Right atrium auricular region (tissue), 2 donors: ENCODE measurements around the gene PDP2. TPM values are rescaled to one million over a fixed set of nuclear protein-coding genes. Genes with fewer than 3 reads are reported as not detected.

ENCODE experiments used
- DNase-seq: peaks from one replicate; pipeline ENCODE4 v3.0.0-alpha.2; 2019; ENCODE audit warnings: low spot score
- H3K27ac ChIP-seq, 2 donors: fragments of 200-600 bp; sonication (generic); 1 replicate in 1 of 2; 2 replicates in 1 of 2; pipeline ENCODE4 v1.5.1; 2016 to 2019
- H3K27me3 ChIP-seq, 2 donors: fragments of 200-600 bp; sonication (generic); one replicate each; pipeline versions ENCODE4 v1.5.1 to v1.6.0; 2017 to 2019
- H3K36me3 ChIP-seq: fragments of 200-600 bp; sonication (generic); one replicate; pipeline ENCODE4 v1.5.1; 2016
- H3K4me1 ChIP-seq, 2 donors: fragments of 200-600 bp; sonication (generic); one replicate each; pipeline versions ENCODE4 v1.5.1 to v1.6.0; 2017 to 2019
- H3K4me3 ChIP-seq, 2 donors: fragments of 200-600 bp; sonication (generic); 1 replicate in 1 of 2; 2 replicates in 1 of 2; pipeline ENCODE4 v1.5.1; 2017 to 2019; ENCODE audit warnings: mild to moderate bottlenecking in 1 of 2, moderate library complexity in 1 of 2
- H3K9me3 ChIP-seq, 2 donors: fragments of 200-600 bp; sonication (generic); one replicate each; pipeline ENCODE4 v1.5.1; 2019
- CTCF ChIP-seq, 2 donors: fragments of 200-600 bp; sonication (generic); IDR thresholded peaks; one replicate each; pipeline ENCODE4 v1.5.1; 2019; ENCODE audit warnings: antibody characterized with exemption in 2 of 2
- total RNA-seq, 2 donors: library from RNA; depleted of rRNA; stranded (reverse); fragments of >200 nt; gene quantifications; one replicate each; pipeline ENCODE4 v1.1.0, GENCODE V29; 2016

The PDP2 gene
- total RNA-seq, 2 donors from 2014 or later: 1.7 to 3.4 TPM

GRCh38 chr16:66914541-66914940 is 34.2 kb downstream of the PDP2 start:
- H3K27me3 ChIP-seq: no peaks in the 10 kb centered on the region

DNA sequence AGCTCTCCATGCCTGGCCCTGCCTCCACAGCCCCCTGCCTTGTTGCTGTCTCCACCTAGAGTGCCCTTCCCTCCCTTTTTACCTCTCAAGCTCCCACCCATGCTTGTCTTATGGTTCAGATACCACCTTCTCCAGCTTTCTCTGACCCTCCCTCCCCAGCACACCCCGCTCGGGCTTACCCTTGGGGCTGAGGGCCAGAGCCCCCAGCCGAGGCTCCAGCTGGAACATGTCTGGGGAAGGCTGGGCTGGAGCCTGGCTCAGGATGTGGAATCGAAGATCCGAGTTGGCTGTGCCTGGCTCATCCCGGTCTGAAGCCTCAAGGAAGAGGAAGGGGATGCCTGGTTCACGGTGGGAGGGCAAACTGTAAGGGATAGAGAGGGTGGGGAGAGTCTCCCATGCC is 34.7 kb downstream of the PDP2 start:
- no peak overlapping the region for H3K27ac ChIP-seq
- H3K9me3 ChIP-seq: no peaks in the 10 kb centered on the region
- no peak for DNase-seq
- no peak overlapping the region for H3K4me3 ChIP-seq
- no peaks in the 10 kb centered on the region for H3K36me3 ChIP-seq
- no peaks in the 10 kb centered on the region for H3K27me3 ChIP-seq
- no peak for TF ChIP-seq CTCF (IDR thresholded peaks at IDR 0.05)
- H3K4me1 ChIP-seq: peaks cover 0 to 21% of the 10 kb centered on the region in 2 donors

More at GRCh38 chr16:66914541-66914940, 34.2 kb downstream of the PDP2 start:
- H3K4me1 ChIP-seq: peaks cover 0 to 16% of the 10 kb centered on the region in 2 donors
- no peak for TF ChIP-seq CTCF (IDR thresholded peaks at IDR 0.05)
- no peak overlapping the region for H3K4me3 ChIP-seq
- H3K9me3 ChIP-seq: no peaks in the 10 kb centered on the region
- DNase-seq: no peak
- H3K27ac ChIP-seq: no peak overlapping the region
- H3K36me3 ChIP-seq: no peaks in the 10 kb centered on the region

GRCh38 chr16:66916518-66916917 is 36.2 kb downstream of the PDP2 start:
- no peak for TF ChIP-seq CTCF (IDR thresholded peaks at IDR 0.05)
- no peak for DNase-seq
- Histone ChIP-seq H3K9me3 (no peaks in the 10 kb centered on the region), H3K36me3 (peaks cover 5% of the 10 kb centered on the region), H3K4me1 (peaks cover 0 to 21% of the 10 kb centered on the region in 2 donors), H3K27ac (no peak overlapping the region), H3K4me3 (no peak overlapping the region), H3K27me3 (no peaks in the 10 kb centered on the region)

DNA sequence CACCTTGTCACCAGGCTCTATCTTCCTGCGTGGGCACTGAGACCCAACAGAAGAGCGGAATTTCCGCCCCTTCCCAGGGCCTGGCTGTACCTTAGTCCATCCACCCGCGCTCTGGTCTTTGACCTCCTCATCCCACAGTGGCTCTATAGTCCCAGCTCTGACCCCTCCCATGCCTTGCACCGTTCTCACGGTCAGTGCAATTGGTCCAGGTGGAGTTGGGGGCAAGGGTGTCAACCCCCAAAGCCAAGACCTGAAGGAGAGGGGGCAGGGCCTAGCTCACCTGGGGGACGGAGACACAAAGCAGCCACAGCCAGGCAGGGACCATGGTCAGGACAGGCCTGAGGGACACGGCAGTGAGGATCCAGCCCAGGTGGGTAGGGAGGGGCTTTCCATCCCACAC is 37.4 kb downstream of the PDP2 start:
- Histone ChIP-seq H3K36me3 (peaks cover 14% of the 10 kb centered on the region), H3K4me3 (no peak overlapping the region), H3K27ac (peak overlapping the region in 1 of 2 donors; percentile 98), H3K27me3 (no peaks in the 10 kb centered on the region), H3K4me1 (peaks cover 0 to 26% of the 10 kb centered on the region in 2 donors), H3K9me3 (no peaks in the 10 kb centered on the region)
- TF ChIP-seq CTCF (IDR thresholded peaks at IDR 0.05): no peak
- DNase-seq: no peak

DNA sequence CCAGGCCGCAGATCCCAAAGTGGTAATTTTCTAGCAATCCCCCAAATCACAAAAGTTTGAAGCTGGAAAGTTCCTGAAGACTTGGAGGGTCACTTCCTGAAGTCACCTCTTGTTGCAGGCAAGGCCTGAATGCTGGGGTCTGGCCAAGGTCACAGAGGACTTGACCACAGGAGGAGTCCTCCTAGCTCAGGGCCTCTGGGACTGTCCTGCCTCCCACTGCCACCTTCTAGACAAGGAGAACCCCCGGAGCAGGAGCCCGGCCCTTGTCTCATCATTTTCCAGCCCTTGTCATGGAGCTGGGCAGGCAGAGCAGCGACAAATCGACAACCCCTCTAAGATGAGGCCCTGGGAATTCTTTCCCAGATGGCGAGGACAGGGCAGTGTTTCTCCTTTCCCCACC is 38.0 kb downstream of the PDP2 start:
- Histone ChIP-seq H3K27ac (peak overlapping the region; percentile 87 to 98), H3K9me3 (no peaks in the 10 kb centered on the region), H3K4me3 (no peak overlapping the region), H3K4me1 (peaks cover 0 to 30% of the 10 kb centered on the region in 2 donors), H3K27me3 (no peaks in the 10 kb centered on the region), H3K36me3 (peaks cover 14% of the 10 kb centered on the region)
- TF ChIP-seq CTCF (IDR thresholded peaks at IDR 0.05): no peak
- no peak for DNase-seq
